ENCODE data around the gene HEATR1.
"Not testable (repeated sequence)": the region's sequence is repeated elsewhere in the genome, so short reads cannot be mapped to it uniquely, and the experiment has no call there.

The HEATR1 gene

GRCh38 chr1:236619398-236619797 is 15.1 kb upstream of the HEATR1 start:
- Histone ChIP-seq H3K27ac (ENCODE audit: low read length) (no peak overlapping the region), H3K4me3 (ENCODE audit: low read depth in 1 of 2, low read length in 2 of 2) (no peak overlapping the region), H3K4me1 (ENCODE audit: control insufficient read depth in 1 of 2, insufficient read depth in 2 of 2, low read length in 2 of 2) (no peaks in the 10 kb centered on the region), H3K36me3 (ENCODE audit: control insufficient read depth in 1 of 2, insufficient read depth in 2 of 2, low read length in 2 of 2) (no peaks in the 10 kb centered on the region), H3K27me3 (ENCODE audit: low read depth, low read length) (peaks cover 5% of the 10 kb centered on the region), H3K9me3 (ENCODE audit: control insufficient read depth in 1 of 2, low read length in 2 of 2) (peaks cover 10 to 14% of the 10 kb centered on the region in 2 donors)

GRCh38 chr1:236618507-236618906 is 14.2 kb upstream of the HEATR1 start:
- Histone ChIP-seq H3K27ac (ENCODE audit: low read length) (no peak overlapping the region), H3K4me1 (ENCODE audit: control insufficient read depth in 1 of 2, insufficient read depth in 2 of 2, low read length in 2 of 2) (no peaks in the 10 kb centered on the region), H3K27me3 (ENCODE audit: low read depth, low read length) (peaks cover 5% of the 10 kb centered on the region), H3K36me3 (ENCODE audit: control insufficient read depth in 1 of 2, insufficient read depth in 2 of 2, low read length in 2 of 2) (no peaks in the 10 kb centered on the region), H3K4me3 (ENCODE audit: low read depth in 1 of 2, low read length in 2 of 2) (no peak overlapping the region), H3K9me3 (ENCODE audit: control insufficient read depth in 1 of 2, low read length in 2 of 2) (peaks cover 10 to 14% of the 10 kb centered on the region in 2 donors)

- Histone ChIP-seq H3K9me3 (ENCODE audit: control insufficient read depth in 1 of 2, low read length in 2 of 2) (no peaks in the 10 kb centered on the region), H3K27ac (ENCODE audit: low read length) (no peak overlapping the region), H3K36me3 (ENCODE audit: control insufficient read depth in 1 of 2, insufficient read depth in 2 of 2, low read length in 2 of 2) (no peaks in the 10 kb centered on the region), H3K27me3 (ENCODE audit: low read depth, low read length) (peaks cover 5% of the 10 kb centered on the region), H3K4me1 (ENCODE audit: control insufficient read depth in 1 of 2, insufficient read depth in 2 of 2, low read length in 2 of 2) (no peaks in the 10 kb centered on the region), H3K4me3 (ENCODE audit: low read depth in 1 of 2, low read length in 2 of 2) (no peak overlapping the region)
These were observed 11.3 kb upstream of the HEATR1 start for GRCh38 chr1:236615399-236616148.

- no peaks in the 10 kb centered on the region for H3K36me3 ChIP-seq (ENCODE audit: control insufficient read depth in 1 of 2, insufficient read depth in 2 of 2, low read length in 2 of 2)
- no peaks in the 10 kb centered on the region for H3K27me3 ChIP-seq (ENCODE audit: low read depth, low read length)
- H3K4me1 ChIP-seq (ENCODE audit: control insufficient read depth in 1 of 2, insufficient read depth in 2 of 2, low read length in 2 of 2) = no peaks in the 10 kb centered on the region
- no peaks in the 10 kb centered on the region for H3K9me3 ChIP-seq (ENCODE audit: control insufficient read depth in 1 of 2, low read length in 2 of 2)
- no peak overlapping the region for H3K4me3 ChIP-seq (ENCODE audit: low read depth in 1 of 2, low read length in 2 of 2)
- no peak overlapping the region for H3K27ac ChIP-seq (ENCODE audit: low read length)
These were observed 8.0 kb upstream of the HEATR1 start for GRCh38 chr1:236612349-236612748.

GRCh38 chr1:236608930-236609726 is 4.8 kb upstream of the HEATR1 start:
- Histone ChIP-seq H3K27me3 (ENCODE audit: low read depth, low read length) (no peaks in the 10 kb centered on the region), H3K27ac (ENCODE audit: low read length) (no peak overlapping the region), H3K9me3 (ENCODE audit: control insufficient read depth in 1 of 2, low read length in 2 of 2) (no peaks in the 10 kb centered on the region), H3K4me1 (ENCODE audit: control insufficient read depth in 1 of 2, insufficient read depth in 2 of 2, low read length in 2 of 2) (no peaks in the 10 kb centered on the region), H3K36me3 (ENCODE audit: control insufficient read depth in 1 of 2, insufficient read depth in 2 of 2, low read length in 2 of 2) (no peaks in the 10 kb centered on the region), H3K4me3 (ENCODE audit: low read depth in 1 of 2, low read length in 2 of 2) (no peak overlapping the region)

- H3K9me3 ChIP-seq (ENCODE audit: control insufficient read depth in 1 of 2, low read length in 2 of 2); H3K4me3 ChIP-seq (ENCODE audit: low read depth in 1 of 2, low read length in 2 of 2); H3K36me3 ChIP-seq (ENCODE audit: control insufficient read depth in 1 of 2, insufficient read depth in 2 of 2, low read length in 2 of 2); H3K27ac ChIP-seq (ENCODE audit: low read length); H3K27me3 ChIP-seq (ENCODE audit: low read depth, low read length): not testable (repeated sequence)
- H3K4me1 ChIP-seq (ENCODE audit: control insufficient read depth in 1 of 2, insufficient read depth in 2 of 2, low read length in 2 of 2) = peaks cover 0 to 13% of the 10 kb centered on the region in 2 donors
These were observed 3.3 kb upstream of the HEATR1 start for GRCh38 chr1:236607597-236607996.

- Histone ChIP-seq H3K27me3 (ENCODE audit: low read depth, low read length) (no peaks in the 10 kb centered on the region), H3K36me3 (ENCODE audit: control insufficient read depth in 1 of 2, insufficient read depth in 2 of 2, low read length in 2 of 2) (peaks cover 6 to 11% of the 10 kb centered on the region in 2 donors), H3K4me1 (ENCODE audit: control insufficient read depth in 1 of 2, insufficient read depth in 2 of 2, low read length in 2 of 2) (peaks cover 0 to 17% of the 10 kb centered on the region in 2 donors), H3K9me3 (ENCODE audit: control insufficient read depth in 1 of 2, low read length in 2 of 2) (no peaks in the 10 kb centered on the region), H3K27ac (ENCODE audit: low read length) (peak overlapping the region; percentile 95), H3K4me3 (ENCODE audit: low read depth in 1 of 2, low read length in 2 of 2) (peak overlapping the region; percentile 81 to 100)
These were observed 840 bp upstream of the HEATR1 start for GRCh38 chr1:236604905-236605806.

GRCh38 chr1:236602171-236602570 is 2.1 kb downstream of the HEATR1 start:
- H3K4me1 ChIP-seq (ENCODE audit: control insufficient read depth in 1 of 2, insufficient read depth in 2 of 2, low read length in 2 of 2) = peaks cover 0 to 17% of the 10 kb centered on the region in 2 donors
- no peaks in the 10 kb centered on the region for H3K27me3 ChIP-seq (ENCODE audit: low read depth, low read length)
- peaks cover 19% of the 10 kb centered on the region in 2 donors for H3K36me3 ChIP-seq (ENCODE audit: control insufficient read depth in 1 of 2, insufficient read depth in 2 of 2, low read length in 2 of 2)
- no peak overlapping the region for H3K27ac ChIP-seq (ENCODE audit: low read length)
- no peaks in the 10 kb centered on the region for H3K9me3 ChIP-seq (ENCODE audit: control insufficient read depth in 1 of 2, low read length in 2 of 2)
- H3K4me3 ChIP-seq (ENCODE audit: low read depth in 1 of 2, low read length in 2 of 2) = no peak overlapping the region

GRCh38 chr1:236590553-236591150 is 13.7 kb downstream of the HEATR1 start:
- no peaks in the 10 kb centered on the region for H3K4me1 ChIP-seq (ENCODE audit: control insufficient read depth in 1 of 2, insufficient read depth in 2 of 2, low read length in 2 of 2)
- no peak overlapping the region for H3K4me3 ChIP-seq (ENCODE audit: low read depth in 1 of 2, low read length in 2 of 2)
- no peak overlapping the region for H3K27ac ChIP-seq (ENCODE audit: low read length)
- no peaks in the 10 kb centered on the region for H3K27me3 ChIP-seq (ENCODE audit: low read depth, low read length)
- peaks cover 50 to 70% of the 10 kb centered on the region in 2 donors for H3K36me3 ChIP-seq (ENCODE audit: control insufficient read depth in 1 of 2, insufficient read depth in 2 of 2, low read length in 2 of 2)
- H3K9me3 ChIP-seq (ENCODE audit: control insufficient read depth in 1 of 2, low read length in 2 of 2) = no peaks in the 10 kb centered on the region

GRCh38 chr1:236589531-236589930 is 14.8 kb downstream of the HEATR1 start:
- Histone ChIP-seq H3K27ac (ENCODE audit: low read length) (no peak overlapping the region), H3K4me3 (ENCODE audit: low read depth in 1 of 2, low read length in 2 of 2) (no peak overlapping the region), H3K27me3 (ENCODE audit: low read depth, low read length) (no peaks in the 10 kb centered on the region), H3K36me3 (ENCODE audit: control insufficient read depth in 1 of 2, insufficient read depth in 2 of 2, low read length in 2 of 2) (peaks cover 54 to 75% of the 10 kb centered on the region in 2 donors), H3K4me1 (ENCODE audit: control insufficient read depth in 1 of 2, insufficient read depth in 2 of 2, low read length in 2 of 2) (no peaks in the 10 kb centered on the region), H3K9me3 (ENCODE audit: control insufficient read depth in 1 of 2, low read length in 2 of 2) (no peaks in the 10 kb centered on the region)

All from muscle layer of duodenum (tissue), 2 donors.